ENCODE measurements around the gene NT5C.

Gene NT5C

DNA sequence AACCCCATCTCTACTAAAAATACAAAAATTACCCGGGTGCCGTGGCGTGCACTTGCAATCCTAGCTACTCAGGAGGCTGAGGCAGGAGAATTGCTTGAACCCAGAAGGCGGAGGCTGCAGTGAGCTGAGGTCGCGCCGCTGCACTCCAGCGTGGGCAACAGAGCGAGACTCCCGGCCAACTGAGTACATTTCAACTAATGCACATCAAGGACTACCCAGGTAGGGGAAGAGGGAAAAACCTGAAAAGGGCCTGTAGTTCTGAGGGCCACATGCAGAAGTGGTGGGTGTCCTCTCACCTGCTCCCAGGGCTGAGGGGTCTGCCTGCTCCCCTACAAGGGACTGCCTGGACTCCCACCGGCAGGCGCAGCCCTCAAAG is 44.4 kb downstream of the NT5C start:
- H3K4me3 ChIP-seq (ENCODE audit: low read length in 2 of 2): peak overlapping the region in 1 of 2 donors; percentile 86
- H3K27me3 ChIP-seq (ENCODE audit: control insufficient read depth in 3 of 3, insufficient read depth in 3 of 3, low read depth in 1 of 3, low read length in 3 of 3): peaks cover 0 to 1% (median 0%) of the 10 kb centered on the region in 3 experiments
- H2AFZ ChIP-seq (ENCODE audit: low read length): peak overlapping the region; percentile 81
- no peak overlapping the region for H3K14ac ChIP-seq (ENCODE audit: low read length)
- H3K18ac ChIP-seq (ENCODE audit: low read length): peak overlapping the region; percentile 99
- no peak for DNase-seq (ENCODE audit: low spot score)
- H3K36me3 ChIP-seq (replicated peaks in 1 of 2; ENCODE audit: control insufficient read depth in 2 of 2, insufficient read depth in 2 of 2, low read length in 2 of 2): no peaks in the 10 kb centered on the region
- peak overlapping the region; percentile 87 for H3K4me2 ChIP-seq (ENCODE audit: insufficient read depth, low read length, poor library complexity, severe bottlenecking)
- no peak overlapping the region for H3K4ac ChIP-seq (ENCODE audit: low read length)
- WGBS, 2 donors (ENCODE audit: extremely low coverage in 2 of 2, insufficient read length in 2 of 2, insufficient replicate concordance in 1 of 2): no CpG with 5 or more reads among the region's 12 CpGs
- no peak overlapping the region for H2BK5ac ChIP-seq (ENCODE audit: low read length)
- peak overlapping the region; percentile 96 for H3K23ac ChIP-seq (ENCODE audit: low read depth, low read length, poor library complexity)
- no peak overlapping the region for H4K91ac ChIP-seq (ENCODE audit: low read depth, low read length, poor library complexity)
- no peaks in the 10 kb centered on the region for H3K79me1 ChIP-seq (ENCODE audit: low read depth, low read length)
- H2BK15ac ChIP-seq (ENCODE audit: low read length): peak overlapping the region; percentile 93
- H3K27ac ChIP-seq (replicated peaks; ENCODE audit: low read length): peak overlapping the region; percentile 76
- H2BK12ac ChIP-seq (ENCODE audit: low read length): no peak overlapping the region
- peak overlapping the region; percentile 81 for H2BK120ac ChIP-seq (ENCODE audit: low read depth, low read length)
- peaks cover 19 to 38% of the 10 kb centered on the region in 2 donors for H3K4me1 ChIP-seq (ENCODE audit: control insufficient read depth in 2 of 2, insufficient read depth in 1 of 2, low read depth in 1 of 2, low read length in 2 of 2)
- peaks cover 0 to 2% of the 10 kb centered on the region in 2 donors for H3K9me3 ChIP-seq (replicated peaks in 1 of 2; ENCODE audit: control insufficient read depth in 2 of 2, insufficient read depth in 1 of 2, low read depth in 1 of 2, low read length in 2 of 2)
- H3K9ac ChIP-seq (ENCODE audit: low read depth, low read length, poor library complexity): peak overlapping the region; percentile 78
- H4K8ac ChIP-seq (ENCODE audit: low read depth, low read length): peak overlapping the region; percentile 74
- no peak overlapping the region for H2AK5ac ChIP-seq (ENCODE audit: low read depth, low read length)

DNA sequence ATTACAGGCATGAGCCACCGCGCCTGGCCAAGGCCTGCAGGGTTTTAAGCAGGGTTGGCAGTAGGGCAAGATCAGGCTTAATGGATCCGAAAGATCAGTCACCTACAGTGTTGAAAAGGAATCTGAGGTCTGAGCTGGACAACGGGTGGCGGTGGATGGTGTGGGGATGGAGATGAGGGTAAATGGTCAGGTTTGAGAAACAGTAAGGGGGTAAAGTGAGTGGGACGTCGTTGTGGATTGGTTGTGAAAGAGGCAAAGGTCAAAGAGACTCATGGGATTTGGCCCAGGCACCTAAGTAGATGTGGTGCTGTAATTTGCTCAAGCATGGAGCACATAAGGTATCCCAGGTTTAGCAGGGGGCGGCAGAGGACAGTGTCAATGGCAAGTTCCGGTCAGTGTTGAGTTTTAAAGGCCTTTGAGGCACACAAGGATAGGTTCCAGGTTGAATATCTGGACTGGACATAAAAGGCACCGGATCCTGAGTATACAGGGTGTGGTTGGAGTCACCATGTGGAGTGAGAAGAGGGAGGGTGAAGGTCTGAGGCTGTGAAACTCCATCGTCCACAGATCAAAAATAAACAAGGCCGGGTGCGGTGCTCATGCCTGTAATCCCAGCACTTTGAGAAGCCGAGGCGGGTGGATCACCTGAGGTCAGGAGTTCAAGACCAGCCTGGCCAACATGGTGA is 44.9 kb downstream of the NT5C start:
- H3K79me1 ChIP-seq (ENCODE audit: low read depth, low read length): no peaks in the 10 kb centered on the region
- H3K27me3 ChIP-seq (ENCODE audit: control insufficient read depth in 3 of 3, insufficient read depth in 3 of 3, low read depth in 1 of 3, low read length in 3 of 3): peaks cover 0 to 3% (median 0%) of the 10 kb centered on the region in 3 experiments
- H3K23ac ChIP-seq (ENCODE audit: low read depth, low read length, poor library complexity): no peak overlapping the region
- no CpG with 5 or more reads among the region's 15 CpGs for WGBS, 2 donors (ENCODE audit: extremely low coverage in 2 of 2, insufficient read length in 2 of 2, insufficient replicate concordance in 1 of 2)
- H2BK120ac ChIP-seq (ENCODE audit: low read depth, low read length): no peak overlapping the region
- peaks cover 19 to 37% of the 10 kb centered on the region in 2 donors for H3K4me1 ChIP-seq (ENCODE audit: control insufficient read depth in 2 of 2, insufficient read depth in 1 of 2, low read depth in 1 of 2, low read length in 2 of 2)
- no peak overlapping the region for H3K9ac ChIP-seq (ENCODE audit: low read depth, low read length, poor library complexity)
- no peak overlapping the region for H3K18ac ChIP-seq (ENCODE audit: low read length)
- H2BK12ac ChIP-seq (ENCODE audit: low read length): no peak overlapping the region
- no peak overlapping the region for H2AK5ac ChIP-seq (ENCODE audit: low read depth, low read length)
- H4K91ac ChIP-seq (ENCODE audit: low read depth, low read length, poor library complexity): no peak overlapping the region
- peaks cover 0 to 2% of the 10 kb centered on the region in 2 donors for H3K9me3 ChIP-seq (replicated peaks in 1 of 2; ENCODE audit: control insufficient read depth in 2 of 2, insufficient read depth in 1 of 2, low read depth in 1 of 2, low read length in 2 of 2)
- H4K8ac ChIP-seq (ENCODE audit: low read depth, low read length): no peak overlapping the region
- no peak overlapping the region for H3K14ac ChIP-seq (ENCODE audit: low read length)
- H3K4ac ChIP-seq (ENCODE audit: low read length): no peak overlapping the region
- DNase-seq (ENCODE audit: low spot score): no peak
- no peaks in the 10 kb centered on the region for H3K36me3 ChIP-seq (replicated peaks in 1 of 2; ENCODE audit: control insufficient read depth in 2 of 2, insufficient read depth in 2 of 2, low read length in 2 of 2)
- no peak overlapping the region for H3K27ac ChIP-seq (replicated peaks; ENCODE audit: low read length)
- no peak overlapping the region for H3K4me3 ChIP-seq (ENCODE audit: low read length in 2 of 2)
- no peak overlapping the region for H2AFZ ChIP-seq (ENCODE audit: low read length)
- no peak overlapping the region for H2BK5ac ChIP-seq (ENCODE audit: low read length)
- peak overlapping the region; percentile 93 for H2BK15ac ChIP-seq (ENCODE audit: low read length)
- no peak overlapping the region for H3K4me2 ChIP-seq (ENCODE audit: insufficient read depth, low read length, poor library complexity, severe bottlenecking)

DNA sequence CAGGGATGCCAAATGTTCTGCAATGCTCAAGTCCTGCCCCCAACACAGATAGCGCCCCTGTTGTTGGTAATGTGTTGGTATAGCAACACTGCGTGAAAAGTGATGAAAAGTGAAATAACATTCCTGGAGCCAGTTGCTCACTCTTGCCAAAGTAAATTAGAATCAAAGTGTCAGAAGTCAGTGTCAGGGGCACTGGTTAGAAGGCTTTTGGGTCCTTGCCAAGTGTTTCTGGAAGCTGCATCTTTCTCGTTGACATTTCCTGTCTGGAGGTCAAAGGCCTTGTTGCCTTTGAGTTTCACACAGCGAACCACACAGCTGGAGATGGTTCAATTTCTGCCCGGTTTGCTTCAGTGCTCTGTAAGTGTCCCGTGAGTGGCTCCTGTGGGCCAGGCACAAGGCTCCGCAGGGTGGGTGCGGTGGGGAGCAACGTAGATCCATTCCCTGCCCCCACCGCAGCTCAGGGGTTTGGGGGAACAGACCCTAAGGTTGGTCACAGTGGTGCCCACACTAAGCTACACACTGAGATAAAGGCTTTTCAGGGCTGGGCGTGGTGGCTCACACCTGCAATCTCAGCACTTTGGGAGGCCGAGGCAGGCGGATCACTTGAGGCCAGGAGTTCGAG is 47.4 kb downstream of the NT5C start:
- Histone ChIP-seq H3K23ac (ENCODE audit: low read depth, low read length, poor library complexity) (no peak overlapping the region), H4K91ac (ENCODE audit: low read depth, low read length, poor library complexity) (no peak overlapping the region), H2BK15ac (ENCODE audit: low read length) (no peak overlapping the region), H3K4me2 (ENCODE audit: insufficient read depth, low read length, poor library complexity, severe bottlenecking) (no peak overlapping the region), H2BK5ac (ENCODE audit: low read length) (no peak overlapping the region), H3K27ac (replicated peaks; ENCODE audit: low read length) (no peak overlapping the region), H3K18ac (ENCODE audit: low read length) (no peak overlapping the region), H3K36me3 (replicated peaks in 1 of 2; ENCODE audit: control insufficient read depth in 2 of 2, insufficient read depth in 2 of 2, low read length in 2 of 2) (no peaks in the 10 kb centered on the region), H3K14ac (ENCODE audit: low read length) (no peak overlapping the region), H3K27me3 (ENCODE audit: control insufficient read depth in 3 of 3, insufficient read depth in 3 of 3, low read depth in 1 of 3, low read length in 3 of 3) (peaks cover 0 to 3% (median 0%) of the 10 kb centered on the region in 3 experiments), H3K9me3 (replicated peaks in 1 of 2; ENCODE audit: control insufficient read depth in 2 of 2, insufficient read depth in 1 of 2, low read depth in 1 of 2, low read length in 2 of 2) (peaks cover 0 to 2% of the 10 kb centered on the region in 2 donors), H2BK12ac (ENCODE audit: low read length) (no peak overlapping the region), H3K79me1 (ENCODE audit: low read depth, low read length) (no peaks in the 10 kb centered on the region), H3K9ac (ENCODE audit: low read depth, low read length, poor library complexity) (peak overlapping the region; percentile 4), H3K4me3 (ENCODE audit: low read length in 2 of 2) (no peak overlapping the region), H3K4ac (ENCODE audit: low read length) (no peak overlapping the region), H2AK5ac (ENCODE audit: low read depth, low read length) (no peak overlapping the region), H2AFZ (ENCODE audit: low read length) (no peak overlapping the region), H3K4me1 (ENCODE audit: control insufficient read depth in 2 of 2, insufficient read depth in 1 of 2, low read depth in 1 of 2, low read length in 2 of 2) (peaks cover 11 to 28% of the 10 kb centered on the region in 2 donors), H4K8ac (ENCODE audit: low read depth, low read length) (peak overlapping the region; percentile 70), H2BK120ac (ENCODE audit: low read depth, low read length) (no peak overlapping the region)
- DNase-seq (ENCODE audit: low spot score): no peak
- no CpG with 5 or more reads among the region's 14 CpGs for WGBS, 2 donors (ENCODE audit: extremely low coverage in 2 of 2, insufficient read length in 2 of 2, insufficient replicate concordance in 1 of 2)

DNA sequence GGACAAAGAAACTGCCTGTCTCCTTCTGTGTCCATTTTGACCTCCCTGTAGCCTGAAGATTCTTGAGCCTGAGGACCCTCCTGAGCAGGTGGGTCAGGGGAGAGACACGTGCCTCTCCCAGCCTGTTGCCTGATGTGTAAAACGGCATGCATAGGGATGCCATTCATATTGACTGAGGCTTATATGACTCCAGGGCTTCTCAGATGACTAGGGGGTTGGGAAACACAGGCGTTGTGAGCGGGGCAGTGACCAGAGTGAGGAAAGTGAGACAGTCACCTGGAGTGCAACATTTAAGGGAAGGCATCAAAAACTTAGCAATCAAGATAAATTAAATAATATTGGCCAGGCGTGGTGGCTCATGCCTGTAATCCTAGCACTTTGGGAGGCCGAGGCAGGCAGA is 48.9 kb downstream of the NT5C start:
- no CpG with 5 or more reads among the region's 6 CpGs for WGBS, 2 donors (ENCODE audit: extremely low coverage in 2 of 2, insufficient read length in 2 of 2, insufficient replicate concordance in 1 of 2)
- no peak overlapping the region for H2BK12ac ChIP-seq (ENCODE audit: low read length)

More for the DNA sequence above, 48.9 kb downstream of the NT5C start:
- Histone ChIP-seq H3K27ac (replicated peaks; ENCODE audit: low read length) (no peak overlapping the region), H3K4me3 (ENCODE audit: low read length in 2 of 2) (no peak overlapping the region), H3K23ac (ENCODE audit: low read depth, low read length, poor library complexity) (no peak overlapping the region), H3K4me1 (ENCODE audit: control insufficient read depth in 2 of 2, insufficient read depth in 1 of 2, low read depth in 1 of 2, low read length in 2 of 2) (peaks cover 12 to 23% of the 10 kb centered on the region in 2 donors), H3K4ac (ENCODE audit: low read length) (no peak overlapping the region), H2AK5ac (ENCODE audit: low read depth, low read length) (no peak overlapping the region), H2BK15ac (ENCODE audit: low read length) (no peak overlapping the region), H4K8ac (ENCODE audit: low read depth, low read length) (no peak overlapping the region), H3K9ac (ENCODE audit: low read depth, low read length, poor library complexity) (no peak overlapping the region), H3K4me2 (ENCODE audit: insufficient read depth, low read length, poor library complexity, severe bottlenecking) (no peak overlapping the region), H3K36me3 (replicated peaks in 1 of 2; ENCODE audit: control insufficient read depth in 2 of 2, insufficient read depth in 2 of 2, low read length in 2 of 2) (no peaks in the 10 kb centered on the region), H3K27me3 (ENCODE audit: control insufficient read depth in 3 of 3, insufficient read depth in 3 of 3, low read depth in 1 of 3, low read length in 3 of 3) (peaks cover 0 to 3% (median 0%) of the 10 kb centered on the region in 3 experiments), H2AFZ (ENCODE audit: low read length) (no peak overlapping the region), H3K9me3 (replicated peaks in 1 of 2; ENCODE audit: control insufficient read depth in 2 of 2, insufficient read depth in 1 of 2, low read depth in 1 of 2, low read length in 2 of 2) (peaks cover 0 to 2% of the 10 kb centered on the region in 2 donors), H2BK120ac (ENCODE audit: low read depth, low read length) (no peak overlapping the region), H4K91ac (ENCODE audit: low read depth, low read length, poor library complexity) (no peak overlapping the region), H2BK5ac (ENCODE audit: low read length) (peak overlapping the region; percentile 26), H3K14ac (ENCODE audit: low read length) (peak overlapping the region; percentile 1), H3K79me1 (ENCODE audit: low read depth, low read length) (no peaks in the 10 kb centered on the region), H3K18ac (ENCODE audit: low read length) (no peak overlapping the region)
- no peak for DNase-seq (ENCODE audit: low spot score)

Data from neuronal stem cell (in vitro differentiated cells).